Activated CD8-positive, alpha-beta memory T cell treated with anti-CD3 and anti-CD28 coated beads, Interleukin-2, amount 50 U/mL, for 1 hour (primary cell): ENCODE results near the gene SYNGR2.
"Not testable (repeated sequence)": the region's sequence is repeated elsewhere in the genome, so short reads cannot be mapped to it uniquely, and the experiment has no call there.

Experiments used
- DNase-seq: peaks from one replicate; pipeline ENCODE4 v3.0.0-alpha.2; 2020; ENCODE audit errors: extremely low read depth

The SYNGR2 gene

GRCh38 chr17:78130090-78130436 is 38.3 kb upstream of the SYNGR2 start:
- no peak for DNase-seq

GRCh38 chr17:78130437-78131101 is 37.8 kb upstream of the SYNGR2 start, which contains the start of gene TMC8:
Gene TMC8, plus strand, starts transcription at chr17:78130771. Its CDS starts 818 bp downstream, at chr17:78131589.
- no peak for DNase-seq

GRCh38 chr17:78131172-78132083 is 37.0 kb upstream of the SYNGR2 start:
- no peak for DNase-seq

GRCh38 chr17:78132084-78132676 is 36.2 kb upstream of the SYNGR2 start:
- DNase-seq = no peak

GRCh38 chr17:78132767-78133178 is 35.6 kb upstream of the SYNGR2 start:
- no peak for DNase-seq

GRCh38 chr17:78133179-78133951 is 35.0 kb upstream of the SYNGR2 start:
- no peak for DNase-seq

- DNase-seq = no peak
These were observed 34.1 kb upstream of the SYNGR2 start for GRCh38 chr17:78133971-78134898.

- no peak for DNase-seq
These were observed 33.4 kb upstream of the SYNGR2 start for GRCh38 chr17:78134899-78135385.

GRCh38 chr17:78135858-78136500 is 32.4 kb upstream of the SYNGR2 start:
- no peak for DNase-seq

GRCh38 chr17:78137392-78138203 is 30.8 kb upstream of the SYNGR2 start:
- DNase-seq = no peak

- DNase-seq = no peak
These were observed 29.9 kb upstream of the SYNGR2 start for GRCh38 chr17:78138204-78139060.

- not testable (repeated sequence) for DNase-seq
These were observed 28.6 kb upstream of the SYNGR2 start for GRCh38 chr17:78139861-78140168.

- DNase-seq = peak; percentile 85
These were observed 28.0 kb upstream of the SYNGR2 start for GRCh38 chr17:78140169-78141051.

GRCh38 chr17:78141437-78142118 is 26.8 kb upstream of the SYNGR2 start:
- no peak for DNase-seq

- no peak for DNase-seq
These were observed 26.1 kb upstream of the SYNGR2 start for GRCh38 chr17:78142119-78142861.
